LNCAP (cell line): ENCODE data around the gene STAMBP.

Experiments
- CTCF ChIP-seq: fragments of 450-650 bp; IDR thresholded peaks from 2 replicates; pipeline ENCODE4 v1.5.1; 2017; ENCODE audit warnings: mild to moderate bottlenecking

The STAMBP gene

GRCh38 chr2:73827660-73828388 is 937 bp upstream of the STAMBP start:
- TF ChIP-seq CTCF = no peak

DNA sequence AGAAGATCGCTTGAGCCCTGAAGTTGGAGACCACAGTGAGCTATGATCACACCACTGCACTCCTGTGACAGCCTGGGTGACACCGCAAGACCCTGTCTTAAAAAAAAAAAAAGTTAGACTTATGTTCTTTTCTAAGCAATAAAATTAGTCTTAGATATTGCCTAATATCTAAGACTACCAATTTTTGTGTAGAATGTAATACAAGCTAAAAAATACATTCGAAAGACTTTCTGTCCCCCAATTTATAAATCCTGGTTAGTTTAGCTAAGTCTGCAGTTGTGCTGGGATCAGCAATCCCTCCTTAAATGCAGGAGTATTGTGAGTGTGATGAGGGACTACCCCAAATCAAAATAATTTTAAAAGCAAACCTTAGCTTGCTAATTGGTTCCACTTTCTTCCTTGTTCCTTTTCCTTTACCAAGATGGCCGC is 358 bp upstream of the STAMBP start:
- no peak for TF ChIP-seq CTCF

GRCh38 chr2:73830871-73831401 is 2.2 kb downstream of the STAMBP start:
- TF ChIP-seq CTCF = no peak

DNA sequence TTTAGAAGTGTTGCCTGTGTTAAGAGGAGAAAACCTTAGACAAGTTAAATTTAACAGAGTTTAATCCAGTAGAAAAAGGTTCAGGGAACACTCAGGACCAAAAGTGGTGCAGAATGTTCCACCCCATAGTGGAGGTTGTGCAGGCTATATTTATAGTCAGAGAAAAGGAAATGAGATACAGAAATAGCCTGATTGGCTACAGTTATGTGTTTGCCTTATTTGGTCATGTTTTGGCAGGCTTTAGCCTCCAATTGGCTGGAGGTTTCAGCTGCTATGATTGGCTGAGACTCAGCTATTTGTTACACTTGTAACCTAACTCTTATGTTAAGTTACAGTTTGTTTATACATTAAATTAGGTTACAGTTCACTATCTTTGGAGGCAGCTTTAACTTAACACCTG is 4.2 kb downstream of the STAMBP start:
- TF ChIP-seq CTCF = no peak

- no peak for TF ChIP-seq CTCF
Observed at GRCh38 chr2:73836141-73836943, 7.6 kb downstream of the STAMBP start.

- no peak for TF ChIP-seq CTCF
Observed at GRCh38 chr2:73837847-73838585, 9.3 kb downstream of the STAMBP start.

DNA sequence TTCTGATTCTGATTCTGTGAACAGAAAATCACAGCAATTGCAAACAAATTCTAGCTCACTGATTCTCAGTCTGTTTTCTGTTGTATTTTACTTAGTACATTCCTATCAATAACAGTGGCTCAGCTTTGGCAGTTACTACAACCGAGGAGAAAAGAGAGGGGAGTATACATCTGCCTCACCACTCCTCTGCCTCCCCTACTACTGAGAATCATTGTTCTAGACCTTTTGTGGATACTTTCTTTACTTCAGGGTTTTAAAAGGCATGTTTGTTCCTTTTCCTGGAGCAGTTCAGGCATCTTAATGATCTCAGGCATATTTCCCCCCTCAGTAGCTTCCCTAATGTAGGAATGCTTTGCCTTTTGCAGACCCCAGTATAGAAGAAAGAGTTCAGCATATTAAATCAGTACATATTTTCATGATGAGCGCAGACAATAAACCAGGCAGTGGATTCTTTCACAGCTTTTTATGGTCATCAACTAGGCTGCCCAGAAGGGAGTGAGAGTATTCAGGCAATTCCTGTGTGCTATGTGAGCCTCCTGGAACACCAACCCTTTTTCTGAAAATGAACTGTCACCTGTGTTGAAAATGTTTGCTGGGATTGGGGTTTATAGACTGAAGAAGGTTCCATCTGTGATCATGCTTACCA is 10.3 kb downstream of the STAMBP start:
- TF ChIP-seq CTCF = no peak
